IMR-90 (cell line): ENCODE data around the gene SAFB2.

Experiments
- CEBPB ChIP-seq: IDR thresholded peaks from 2 replicates; pipeline ENCODE4 v1.6.1; 2012; ENCODE audit warnings: low read depth, low read length, improper control_type of control experiment
- CHD1 ChIP-seq: IDR thresholded peaks from 2 replicates; pipeline ENCODE4 v1.6.1; 2012; ENCODE audit warnings: low read depth, low read length, improper control_type of control experiment
- MAZ ChIP-seq: IDR thresholded peaks from 2 replicates; pipeline ENCODE4 v1.6.1; 2012; ENCODE audit warnings: low read depth, mild to moderate bottlenecking, low read length, improper control_type of control experiment, moderate library complexity, borderline replicate concordance
- MXI1 ChIP-seq: IDR thresholded peaks from 2 replicates; pipeline ENCODE4 v1.6.1; 2012; ENCODE audit warnings: low read depth, mild to moderate bottlenecking, low read length, moderate library complexity, borderline replicate concordance
- NFE2L2 ChIP-seq: fragments of 150-350 bp; IDR thresholded peaks from 2 replicates; pipeline ENCODE4 v1.6.1; 2016; ENCODE audit warnings: low read depth, mild to moderate bottlenecking, low read length
- POLR2A ChIP-seq: IDR thresholded peaks from 2 replicates; pipeline ENCODE4 v1.6.1; 2012; ENCODE audit warnings: mild to moderate bottlenecking, low read depth, low read length
- RAD21 ChIP-seq: IDR thresholded peaks from 2 replicates; pipeline ENCODE4 v1.6.1; 2012; ENCODE audit warnings: low read length, improper control_type of control experiment
- SMC3 ChIP-seq: fragments of 150-350 bp; IDR thresholded peaks from 2 replicates; pipeline ENCODE4 v1.6.1; 2016; ENCODE audit warnings: low read depth, mild to moderate bottlenecking, antibody characterized with exemption, low read length, moderate library complexity
- TF ChIP-seq, protein P1 (sequence below): conservative IDR thresholded peaks from 2 replicates; pipeline ENCODE4 v1.5.1; 2012; ENCODE audit warnings: mild to moderate bottlenecking, low read depth, low read length, improper control_type of control experiment
- TF ChIP-seq, protein P2 (sequence below): fragments of 150-350 bp; IDR thresholded peaks from 2 replicates; pipeline ENCODE4 v1.6.1; 2016; ENCODE audit warnings: low read depth, mild to moderate bottlenecking, low read length, moderate library complexity, borderline replicate concordance

DNA sequence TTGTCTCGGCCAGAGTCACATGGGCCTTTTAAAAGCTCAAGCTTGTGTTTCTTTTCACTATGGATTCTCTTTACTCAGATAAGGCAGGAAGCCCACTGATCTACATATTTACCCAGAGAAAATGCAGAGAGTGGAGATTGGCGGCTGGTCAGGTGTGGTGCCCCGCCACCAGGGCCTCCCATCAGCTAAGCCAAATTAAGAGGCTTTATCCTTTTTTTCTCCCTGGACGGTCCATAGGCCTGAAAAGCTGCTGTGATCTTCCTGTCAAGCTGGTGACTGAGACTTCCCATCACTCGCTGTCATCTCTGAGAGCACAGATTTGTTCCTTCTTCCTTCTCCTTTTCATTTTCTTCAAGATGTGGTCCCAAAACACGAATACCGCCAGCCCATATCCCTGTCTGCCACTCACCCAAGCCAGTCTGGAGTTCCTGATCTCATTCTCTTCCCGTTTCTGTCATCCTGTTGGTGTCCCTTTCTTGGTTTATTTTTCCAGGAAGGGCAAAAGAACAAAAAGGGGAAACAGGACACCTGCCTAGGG lies 2.2 kb upstream of the SAFB2 start:
- TF ChIP-seq, protein P1, sequence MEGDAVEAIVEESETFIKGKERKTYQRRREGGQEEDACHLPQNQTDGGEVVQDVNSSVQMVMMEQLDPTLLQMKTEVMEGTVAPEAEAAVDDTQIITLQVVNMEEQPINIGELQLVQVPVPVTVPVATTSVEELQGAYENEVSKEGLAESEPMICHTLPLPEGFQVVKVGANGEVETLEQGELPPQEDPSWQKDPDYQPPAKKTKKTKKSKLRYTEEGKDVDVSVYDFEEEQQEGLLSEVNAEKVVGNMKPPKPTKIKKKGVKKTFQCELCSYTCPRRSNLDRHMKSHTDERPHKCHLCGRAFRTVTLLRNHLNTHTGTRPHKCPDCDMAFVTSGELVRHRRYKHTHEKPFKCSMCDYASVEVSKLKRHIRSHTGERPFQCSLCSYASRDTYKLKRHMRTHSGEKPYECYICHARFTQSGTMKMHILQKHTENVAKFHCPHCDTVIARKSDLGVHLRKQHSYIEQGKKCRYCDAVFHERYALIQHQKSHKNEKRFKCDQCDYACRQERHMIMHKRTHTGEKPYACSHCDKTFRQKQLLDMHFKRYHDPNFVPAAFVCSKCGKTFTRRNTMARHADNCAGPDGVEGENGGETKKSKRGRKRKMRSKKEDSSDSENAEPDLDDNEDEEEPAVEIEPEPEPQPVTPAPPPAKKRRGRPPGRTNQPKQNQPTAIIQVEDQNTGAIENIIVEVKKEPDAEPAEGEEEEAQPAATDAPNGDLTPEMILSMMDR: no peak
- no peak for TF ChIP-seq POLR2A
- no peak for TF ChIP-seq NFE2L2
- no peak for TF ChIP-seq RAD21
- no peak for TF ChIP-seq SMC3
- no peak; the same call in 1 of the 2 replicates for TF ChIP-seq MXI1
- TF ChIP-seq MAZ: no peak
- TF ChIP-seq CEBPB: no peak
- TF ChIP-seq CHD1: no peak
- TF ChIP-seq, protein P2, sequence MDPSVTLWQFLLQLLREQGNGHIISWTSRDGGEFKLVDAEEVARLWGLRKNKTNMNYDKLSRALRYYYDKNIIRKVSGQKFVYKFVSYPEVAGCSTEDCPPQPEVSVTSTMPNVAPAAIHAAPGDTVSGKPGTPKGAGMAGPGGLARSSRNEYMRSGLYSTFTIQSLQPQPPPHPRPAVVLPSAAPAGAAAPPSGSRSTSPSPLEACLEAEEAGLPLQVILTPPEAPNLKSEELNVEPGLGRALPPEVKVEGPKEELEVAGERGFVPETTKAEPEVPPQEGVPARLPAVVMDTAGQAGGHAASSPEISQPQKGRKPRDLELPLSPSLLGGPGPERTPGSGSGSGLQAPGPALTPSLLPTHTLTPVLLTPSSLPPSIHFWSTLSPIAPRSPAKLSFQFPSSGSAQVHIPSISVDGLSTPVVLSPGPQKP: no peak
